Mesenchymal stem cell (in vitro differentiated cells and primary cell): Measurements from ENCODE around the gene AP1B1.

Experiments used
- DNase-seq: peaks from one replicate; pipeline ENCODE4 v3.0.0-alpha.2; 2013
- H2AFZ ChIP-seq: one replicate; pipeline ENCODE4 v1.6.1; 2013; ENCODE audit warnings: low read depth, mild to moderate bottlenecking, control low read depth, inconsistent platforms, low read length, moderate library complexity
- H2AK5ac ChIP-seq: 2 replicates; pipeline ENCODE4 v1.6.1; 2013; ENCODE audit warnings: low read length, moderate library complexity, mild to moderate bottlenecking, inconsistent platforms; ENCODE audit not compliant: severe bottlenecking
- H2BK120ac ChIP-seq: one replicate; pipeline ENCODE4 v1.6.1; 2013; ENCODE audit warnings: low read depth, mild to moderate bottlenecking, inconsistent platforms, low read length, moderate library complexity
- H2BK12ac ChIP-seq, 2 experiments: one replicate each; pipeline ENCODE4 v1.6.1; 2013; ENCODE audit warnings: inconsistent platforms in 2 of 2, low read length in 2 of 2, mild to moderate bottlenecking in 2 of 2, moderate library complexity in 2 of 2, control low read depth in 1 of 2
- H2BK15ac ChIP-seq: one replicate; pipeline ENCODE4 v1.6.1; 2013; ENCODE audit warnings: mild to moderate bottlenecking, low read depth, inconsistent platforms; ENCODE audit not compliant: poor library complexity, severe bottlenecking
- H2BK5ac ChIP-seq: 2 replicates; pipeline ENCODE4 v1.6.1; 2013; ENCODE audit warnings: low read depth, mild to moderate bottlenecking, low read length, control low read depth, inconsistent platforms; ENCODE audit not compliant: poor library complexity, severe bottlenecking
- H3K14ac ChIP-seq, 2 experiments: one replicate each; pipeline ENCODE4 v1.6.1; 2013; ENCODE audit warnings: inconsistent platforms in 2 of 2, low read length in 2 of 2, control low read depth in 1 of 2, mild to moderate bottlenecking in 1 of 2, moderate library complexity in 1 of 2
- H3K18ac ChIP-seq, 2 experiments: one replicate each; pipeline ENCODE4 v1.6.1; 2013; ENCODE audit warnings: inconsistent platforms in 2 of 2, low read length in 2 of 2, control low read depth in 1 of 2, low read depth in 1 of 2, mild to moderate bottlenecking in 1 of 2
- H3K23ac ChIP-seq, 2 experiments: one replicate each; pipeline ENCODE4 v1.6.1; 2013; ENCODE audit warnings: inconsistent platforms in 2 of 2, low read length in 2 of 2, mild to moderate bottlenecking in 2 of 2, moderate library complexity in 2 of 2, control low read depth in 1 of 2
- H3K27ac ChIP-seq: 2 replicates; pipeline ENCODE4 v1.5.1; 2013; ENCODE audit warnings: mild to moderate bottlenecking, moderate library complexity, low read length, control low read depth, inconsistent platforms; ENCODE audit not compliant: poor library complexity, severe bottlenecking
- H3K27me3 ChIP-seq, 2 experiments: 2 replicates each; pipeline versions ENCODE4 v1.6.1 to v1.7.0; 2013; ENCODE audit warnings: low read length in 2 of 2, mild to moderate bottlenecking in 2 of 2, moderate library complexity in 2 of 2, control low read depth in 1 of 2, inconsistent platforms in 1 of 2; ENCODE audit not compliant: control insufficient read depth in 1 of 2, insufficient read depth in 1 of 2
- H3K36me3 ChIP-seq, 2 experiments: 2 replicates each; pipeline versions ENCODE4 v1.6.1 to v1.7.0; 2013; ENCODE audit warnings: low read length in 2 of 2, control low read depth in 1 of 2, inconsistent platforms in 1 of 2, low read depth in 1 of 2, mild to moderate bottlenecking in 1 of 2; ENCODE audit not compliant: insufficient read depth in 2 of 2, control insufficient read depth in 1 of 2
- H3K4ac ChIP-seq, 2 experiments: one replicate each; pipeline ENCODE4 v1.6.1; 2013; ENCODE audit warnings: inconsistent platforms in 2 of 2, low read length in 2 of 2, mild to moderate bottlenecking in 2 of 2, moderate library complexity in 2 of 2, control low read depth in 1 of 2, low read depth in 1 of 2
- H3K4me1 ChIP-seq: 2 replicates; pipeline ENCODE4 v1.6.1; 2013; ENCODE audit warnings: low read depth, low read length, control low read depth; ENCODE audit not compliant: control insufficient read depth, insufficient read depth
- H3K4me2 ChIP-seq: 2 replicates; pipeline ENCODE4 v1.6.1; 2013; ENCODE audit warnings: low read length, mild to moderate bottlenecking, inconsistent platforms; ENCODE audit not compliant: poor library complexity, severe bottlenecking
- H3K4me3 ChIP-seq, 2 experiments: 2 replicates each; pipeline versions ENCODE4 v1.5.1 to v1.7.0; 2013; ENCODE audit warnings: low read length in 2 of 2, mild to moderate bottlenecking in 2 of 2, control low read depth in 1 of 2, low read depth in 1 of 2; ENCODE audit not compliant: insufficient read depth in 1 of 2
- H3K79me1 ChIP-seq: replicated peaks from 2 replicates; pipeline ENCODE4 v1.6.1; 2013; ENCODE audit warnings: mild to moderate bottlenecking, control low read depth, low read length, inconsistent platforms; ENCODE audit not compliant: poor library complexity, severe bottlenecking
- H3K9ac ChIP-seq: 2 replicates; pipeline ENCODE4 v1.7.0; 2013; ENCODE audit warnings: mild to moderate bottlenecking, low read length, moderate library complexity
- H3K9me3 ChIP-seq: 2 replicates; pipeline ENCODE4 v1.7.0; 2013; ENCODE audit warnings: mild to moderate bottlenecking, low read length; ENCODE audit not compliant: control insufficient read depth
- H4K8ac ChIP-seq: one replicate; pipeline ENCODE4 v1.6.1; 2013; ENCODE audit warnings: inconsistent platforms, mild to moderate bottlenecking, low read length, moderate library complexity
- H4K91ac ChIP-seq: one replicate; pipeline ENCODE4 v1.6.1; 2013; ENCODE audit warnings: mild to moderate bottlenecking, low read length, inconsistent platforms
- WGBS: methylation state at CpG from one replicate; pipeline ENCODE4 v1.1.7; 2013; ENCODE audit warnings: mixed read lengths; 5-methylcytosine and 5-hydroxymethylcytosine counted together

The AP1B1 gene

DNA sequence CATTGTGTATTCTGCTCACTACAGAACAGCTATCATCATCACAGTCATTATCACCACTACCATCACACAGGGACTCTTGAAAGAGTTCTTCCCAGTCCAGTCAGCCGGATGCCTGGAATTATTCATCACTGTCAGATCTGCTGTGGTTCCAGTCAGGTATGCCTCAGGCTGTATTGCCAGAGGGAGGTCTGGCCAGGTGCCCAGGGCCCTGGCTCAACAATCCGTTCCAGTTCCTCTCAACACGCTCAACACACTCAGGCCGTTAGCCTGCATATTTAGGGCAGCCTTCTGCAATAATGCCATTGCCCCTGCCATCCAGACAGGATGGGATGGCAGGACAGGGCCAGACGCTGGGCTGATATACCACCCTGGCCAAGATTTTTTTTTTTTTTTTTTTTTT is 44.2 kb downstream of the AP1B1 start:
- WGBS: 75% methylated on average over 5 of the region's 5 CpGs

GRCh38 chr22:29343313-29343805 is 45.0 kb downstream of the AP1B1 start:
- Histone ChIP-seq H4K91ac (no peak overlapping the region), H2BK120ac (no peak overlapping the region), H3K9ac (no peak overlapping the region)

More for the DNA sequence above, 44.2 kb downstream of the AP1B1 start:
- Histone ChIP-seq H3K36me3 (peaks cover 58 to 80% of the 10 kb centered on the region in 2 experiments), H3K79me1 (peaks cover 22% of the 10 kb centered on the region), H3K18ac (no peak overlapping the region), H2BK5ac (no peak overlapping the region), H4K8ac (no peak overlapping the region), H3K27ac (peak overlapping the region; percentile 77), H3K14ac (no peak overlapping the region), H3K4me1 (peaks cover 19% of the 10 kb centered on the region), H3K4me3 (no peak overlapping the region), H3K9ac (no peak overlapping the region), H3K4ac (no peak overlapping the region), H2AK5ac (no peak overlapping the region), H2BK120ac (no peak overlapping the region), H3K9me3 (no peaks in the 10 kb centered on the region), H3K27me3 (no peaks in the 10 kb centered on the region), H2BK15ac (no peak overlapping the region), H3K4me2 (no peak overlapping the region), H2AFZ (no peak overlapping the region), H3K23ac (no peak overlapping the region), H2BK12ac (no peak overlapping the region), H4K91ac (no peak overlapping the region)
- peak; percentile 69 for DNase-seq

GRCh38 chr22:29342577-29343312 is 45.6 kb downstream of the AP1B1 start:
- Histone ChIP-seq H4K8ac (no peak overlapping the region), H3K9me3 (no peaks in the 10 kb centered on the region), H3K4ac (no peak overlapping the region), H2BK12ac (no peak overlapping the region), H3K9ac (no peak overlapping the region), H3K36me3 (peaks cover 68 to 80% of the 10 kb centered on the region in 2 experiments), H3K79me1 (peaks cover 21% of the 10 kb centered on the region), H2AFZ (no peak overlapping the region), H3K14ac (no peak overlapping the region), H3K4me1 (peaks cover 17% of the 10 kb centered on the region), H2AK5ac (no peak overlapping the region), H3K4me2 (no peak overlapping the region), H4K91ac (no peak overlapping the region), H2BK15ac (no peak overlapping the region), H3K4me3 (no peak overlapping the region), H2BK120ac (no peak overlapping the region), H3K18ac (no peak overlapping the region), H3K23ac (no peak overlapping the region), H2BK5ac (no peak overlapping the region), H3K27me3 (no peaks in the 10 kb centered on the region), H3K27ac (no peak overlapping the region)
- WGBS: 91% methylated on average over 10 of the region's 10 CpGs
- no peak for DNase-seq

More at GRCh38 chr22:29343313-29343805, 45.0 kb downstream of the AP1B1 start:
- DNase-seq: no peak
- no peaks in the 10 kb centered on the region for H3K9me3 ChIP-seq
- H3K79me1 ChIP-seq: peaks cover 21% of the 10 kb centered on the region
- no peaks in the 10 kb centered on the region for H3K27me3 ChIP-seq
- H3K4me3 ChIP-seq: no peak overlapping the region
- peaks cover 17% of the 10 kb centered on the region for H3K4me1 ChIP-seq
- no peak overlapping the region for H3K23ac ChIP-seq
- H3K18ac ChIP-seq: no peak overlapping the region
- no peak overlapping the region for H2BK5ac ChIP-seq
- H3K27ac ChIP-seq: peak overlapping the region; percentile 50
- no peak overlapping the region for H2BK12ac ChIP-seq
- H2AFZ ChIP-seq: no peak overlapping the region
- H3K14ac ChIP-seq: no peak overlapping the region
- H3K36me3 ChIP-seq: peaks cover 62 to 80% of the 10 kb centered on the region in 2 experiments
- H2AK5ac ChIP-seq: peak overlapping the region; percentile 68
- H2BK15ac ChIP-seq: no peak overlapping the region
- H3K4me2 ChIP-seq: no peak overlapping the region
- no peak overlapping the region for H4K8ac ChIP-seq
- 75% methylated on average over 7 of the region's 7 CpGs for WGBS
- H3K4ac ChIP-seq: no peak overlapping the region

- Histone ChIP-seq H3K27me3 (no peaks in the 10 kb centered on the region), H3K14ac (no peak overlapping the region), H3K79me1 (peaks cover 19% of the 10 kb centered on the region), H3K23ac (no peak overlapping the region), H2BK15ac (no peak overlapping the region), H3K9ac (no peak overlapping the region), H3K9me3 (no peaks in the 10 kb centered on the region), H3K36me3 (peaks cover 74 to 78% of the 10 kb centered on the region in 2 experiments), H3K4me1 (peaks cover 17% of the 10 kb centered on the region), H2BK5ac (no peak overlapping the region), H3K27ac (no peak overlapping the region), H3K4me2 (no peak overlapping the region), H4K91ac (no peak overlapping the region), H4K8ac (no peak overlapping the region), H2BK120ac (no peak overlapping the region), H3K4me3 (no peak overlapping the region), H2AFZ (no peak overlapping the region), H3K4ac (no peak overlapping the region), H3K18ac (no peak overlapping the region), H2BK12ac (no peak overlapping the region), H2AK5ac (no peak overlapping the region)
- no peak for DNase-seq
- WGBS: 99% methylated on average over 6 of the region's 6 CpGs
Observed at GRCh38 chr22:29342177-29342576, 46.2 kb downstream of the AP1B1 start.
